ENCODE data around the gene PLCB1.

Gene PLCB1

GRCh38 chr20:8203366-8203765 is 71.3 kb downstream of the PLCB1 start:
- TF ChIP-seq CTCF (conservative IDR thresholded peaks at IDR 0.05; ENCODE audit: control insufficient read depth, insufficient read depth, low read depth, low read length) = no peak
- H3K4me3 ChIP-seq (ENCODE audit: control insufficient read depth, low read depth, low read length) = no peak overlapping the region
- no peak for DNase-seq (ENCODE audit: low read depth)

DNA sequence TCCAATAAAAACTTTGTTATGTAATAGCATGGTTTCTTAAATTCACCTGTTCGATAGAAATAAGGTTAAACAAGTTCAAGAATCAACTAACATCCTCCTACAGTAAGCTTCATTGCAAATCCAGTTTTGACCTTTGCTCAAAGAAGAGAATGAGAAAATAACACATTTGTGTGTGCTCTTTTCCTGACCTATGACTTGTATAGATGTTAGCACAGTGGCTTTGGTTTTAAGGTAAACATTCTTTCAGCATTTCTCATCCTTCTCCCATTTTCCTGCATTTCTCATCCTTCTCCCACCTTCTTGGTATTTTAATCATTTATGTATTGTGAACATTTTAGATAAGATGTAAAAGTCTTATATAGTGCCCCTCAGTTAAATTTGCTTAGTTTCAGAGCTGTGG is 73.9 kb downstream of the PLCB1 start:
- TF ChIP-seq CTCF (conservative IDR thresholded peaks at IDR 0.05; ENCODE audit: control insufficient read depth, insufficient read depth, low read depth, low read length) = no peak
- DNase-seq (ENCODE audit: low read depth) = no peak
- no peak overlapping the region for H3K4me3 ChIP-seq (ENCODE audit: control insufficient read depth, low read depth, low read length)

DNA sequence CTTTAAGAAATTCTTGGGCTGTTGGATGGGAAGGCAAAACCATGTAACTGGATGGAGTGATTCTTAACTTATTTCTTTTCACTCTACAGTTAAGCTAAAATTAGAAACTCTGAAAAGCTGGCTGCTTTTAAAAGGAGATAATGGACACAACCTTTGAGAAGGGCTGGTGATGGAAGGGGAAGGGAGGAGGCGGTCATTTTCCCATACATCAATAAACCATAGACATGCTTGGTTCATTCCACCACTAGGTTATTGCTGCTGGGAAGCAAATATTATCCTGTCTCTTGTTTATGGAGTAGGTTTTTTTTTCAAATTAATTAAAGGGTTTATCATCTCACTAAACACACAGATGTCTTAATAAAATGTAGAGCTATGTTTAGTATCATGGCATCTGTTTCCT is 76.2 kb downstream of the PLCB1 start:
- DNase-seq (ENCODE audit: low read depth) = no peak
- no peak overlapping the region for H3K4me3 ChIP-seq (ENCODE audit: control insufficient read depth, low read depth, low read length)
- no peak for TF ChIP-seq CTCF (conservative IDR thresholded peaks at IDR 0.05; ENCODE audit: control insufficient read depth, insufficient read depth, low read depth, low read length)

DNA sequence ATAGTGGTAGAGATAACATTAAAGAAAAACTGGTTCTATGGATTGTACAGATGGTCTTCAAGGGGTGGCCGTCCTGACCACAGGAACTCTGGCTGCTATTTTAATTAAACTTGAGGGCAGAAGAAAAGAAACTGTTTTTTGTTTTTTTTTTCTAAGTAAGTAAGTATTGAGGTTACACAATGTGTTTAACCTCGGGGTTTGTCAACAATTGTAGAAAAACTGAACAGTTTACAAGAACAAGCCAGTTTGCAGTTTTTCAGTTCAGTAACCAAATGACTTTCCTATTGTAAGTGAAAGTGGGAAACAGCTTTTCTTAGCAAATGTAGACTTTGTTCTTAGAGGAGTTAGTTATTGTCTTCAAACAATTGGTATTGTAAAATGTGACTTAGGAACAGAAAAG is 77.0 kb downstream of the PLCB1 start:
- TF ChIP-seq CTCF (conservative IDR thresholded peaks at IDR 0.05; ENCODE audit: control insufficient read depth, insufficient read depth, low read depth, low read length) = no peak
- no peak overlapping the region for H3K4me3 ChIP-seq (ENCODE audit: control insufficient read depth, low read depth, low read length)
- DNase-seq (ENCODE audit: low read depth) = no peak

GRCh38 chr20:8210749-8211148 is 78.7 kb downstream of the PLCB1 start:
- TF ChIP-seq CTCF (conservative IDR thresholded peaks at IDR 0.05; ENCODE audit: control insufficient read depth, insufficient read depth, low read depth, low read length) = no peak

DNA sequence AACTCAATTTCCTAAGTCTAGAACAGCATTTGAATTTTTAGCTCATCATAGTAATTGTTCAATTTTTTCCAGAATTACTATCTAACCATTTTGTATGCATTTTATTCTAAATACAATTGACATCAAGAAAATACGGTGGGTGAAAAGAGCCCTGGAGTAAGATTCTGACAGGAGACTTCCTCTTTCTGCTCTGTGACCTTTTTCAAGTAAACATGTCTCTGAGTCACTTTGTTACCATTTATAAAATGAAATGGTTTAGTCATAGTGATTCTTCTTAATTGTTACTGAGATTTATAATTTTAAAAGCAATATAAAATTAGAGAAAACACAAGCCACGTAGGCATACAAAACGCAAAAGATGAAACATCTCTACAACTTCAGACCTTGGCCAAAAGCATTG is 80.2 kb downstream of the PLCB1 start:
- DNase-seq (ENCODE audit: low read depth) = peak; percentile 31
- H3K4me3 ChIP-seq (ENCODE audit: control insufficient read depth, low read depth, low read length) = no peak overlapping the region
- TF ChIP-seq CTCF (conservative IDR thresholded peaks at IDR 0.05; ENCODE audit: control insufficient read depth, insufficient read depth, low read depth, low read length) = no peak

More at GRCh38 chr20:8210749-8211148, 78.7 kb downstream of the PLCB1 start:
- no peak for DNase-seq (ENCODE audit: low read depth)
- no peak overlapping the region for H3K4me3 ChIP-seq (ENCODE audit: control insufficient read depth, low read depth, low read length)

GRCh38 chr20:8213270-8213669 is 81.2 kb downstream of the PLCB1 start:
- DNase-seq (ENCODE audit: low read depth) = no peak
- no peak overlapping the region for H3K4me3 ChIP-seq (ENCODE audit: control insufficient read depth, low read depth, low read length)
- TF ChIP-seq CTCF (conservative IDR thresholded peaks at IDR 0.05; ENCODE audit: control insufficient read depth, insufficient read depth, low read depth, low read length) = no peak

Measured in fibroblast of mammary gland (primary cell).